HG02981 (cell line): ENCODE data around the gene MRPL20.

Experiments used
- ATAC-seq: cut with Tn5 transposase; IDR thresholded peaks from one replicate; pipeline ENCODE4 v1.9.1; 2021; ENCODE audit warnings: mild to moderate bottlenecking, moderate library complexity; ENCODE audit not compliant: unreplicated experiment

Gene MRPL20

GRCh38 chr1:1366699-1367066 lies 40.4 kb downstream of the MRPL20 start:
- ATAC-seq, result no peak

- no peak for ATAC-seq
Measured at GRCh38 chr1:1365875-1366698, 41.0 kb downstream of the MRPL20 start.

- no peak for ATAC-seq
Measured at GRCh38 chr1:1364266-1364665, 42.8 kb downstream of the MRPL20 start.

- ATAC-seq, result no peak
Measured at GRCh38 chr1:1361982-1362423, 45.1 kb downstream of the MRPL20 start.

GRCh38 chr1:1361233-1361981 lies 45.7 kb downstream of the MRPL20 start:
- ATAC-seq, result no peak

GRCh38 chr1:1360506-1361169 lies 46.5 kb downstream of the MRPL20 start:
- no peak for ATAC-seq

- no peak for ATAC-seq
Measured at GRCh38 chr1:1359664-1360468, 47.2 kb downstream of the MRPL20 start.

GRCh38 chr1:1359308-1359663 lies 47.8 kb downstream of the MRPL20 start:
- ATAC-seq, result no peak

- no peak for ATAC-seq
Measured at GRCh38 chr1:1358433-1359271, 48.4 kb downstream of the MRPL20 start, which contains the start of gene MXRA8. TSS of gene MXRA8 (minus strand) at chr1:1358555. CDS start at chr1:1358504, 51 bp downstream.

GRCh38 chr1:1357871-1358432 lies 49.1 kb downstream of the MRPL20 start:
- no peak for ATAC-seq

- ATAC-seq, result no peak
Measured at GRCh38 chr1:1356796-1357401, 50.2 kb downstream of the MRPL20 start.

- no peak for ATAC-seq
Measured at GRCh38 chr1:1356166-1356795, 50.8 kb downstream of the MRPL20 start.

GRCh38 chr1:1355416-1355815 lies 51.7 kb downstream of the MRPL20 start:
- no peak for ATAC-seq

- ATAC-seq, result no peak
Measured at GRCh38 chr1:1354271-1355247, 52.5 kb downstream of the MRPL20 start.

- ATAC-seq, result no peak
Measured at GRCh38 chr1:1353389-1354151, 53.5 kb downstream of the MRPL20 start.

- ATAC-seq, result no peak
Measured at GRCh38 chr1:1352786-1353388, 54.2 kb downstream of the MRPL20 start.
